GF-D8 (cell line): Measurements from ENCODE around the gene TMEM244.
"Not testable (repeated sequence)": the region's sequence is repeated elsewhere in the genome, so short reads cannot be mapped to it uniquely, and the experiment has no call there.

Experiments
- DNase-seq: peaks from one replicate; lab custom pipeline; 2025; lab: John Stamatoyannopoulos, UW

Gene TMEM244

DNA sequence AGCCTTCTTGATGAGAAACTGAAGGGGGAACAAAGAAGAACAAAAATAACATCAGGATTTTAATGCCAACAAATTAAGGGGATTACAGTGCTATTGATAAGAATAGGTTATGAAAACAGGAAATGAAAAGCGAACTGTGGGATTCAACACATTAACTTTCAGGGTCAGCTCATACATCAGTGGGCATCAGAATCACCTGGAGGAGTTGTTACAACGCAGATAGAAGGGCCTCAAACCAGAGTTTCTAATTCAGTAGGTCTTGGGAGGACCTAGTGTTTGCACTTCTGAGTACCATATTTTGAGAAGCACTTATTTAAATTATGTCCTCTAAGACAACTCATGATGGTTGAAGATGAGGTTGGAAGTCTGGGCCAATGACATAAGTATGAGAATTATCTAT lies 5.6 kb upstream of the TMEM244 start:
- no peak for DNase-seq

- no peak for DNase-seq
Measured at GRCh38 chr6:129866256-129866655, 5.1 kb upstream of the TMEM244 start.

DNA sequence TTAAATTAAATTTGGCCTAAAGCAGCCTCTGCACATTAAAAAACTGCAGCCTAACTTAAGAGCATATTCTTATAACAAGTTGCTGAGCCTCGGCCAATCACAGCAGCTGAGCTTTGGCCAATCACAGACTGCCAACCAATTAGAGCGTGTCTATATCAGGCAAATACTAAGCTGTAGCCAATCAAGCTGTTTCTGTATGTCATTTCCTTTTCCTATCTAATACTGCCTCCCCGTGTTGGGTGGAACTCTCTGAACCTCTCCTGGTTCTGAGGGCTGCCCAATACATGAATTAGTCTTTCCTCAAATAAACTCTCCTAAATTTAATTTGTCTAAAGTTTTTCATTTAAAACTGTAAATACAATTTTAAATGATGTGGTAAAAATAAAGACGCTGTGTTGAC lies 3.9 kb upstream of the TMEM244 start:
- DNase-seq = no peak

DNA sequence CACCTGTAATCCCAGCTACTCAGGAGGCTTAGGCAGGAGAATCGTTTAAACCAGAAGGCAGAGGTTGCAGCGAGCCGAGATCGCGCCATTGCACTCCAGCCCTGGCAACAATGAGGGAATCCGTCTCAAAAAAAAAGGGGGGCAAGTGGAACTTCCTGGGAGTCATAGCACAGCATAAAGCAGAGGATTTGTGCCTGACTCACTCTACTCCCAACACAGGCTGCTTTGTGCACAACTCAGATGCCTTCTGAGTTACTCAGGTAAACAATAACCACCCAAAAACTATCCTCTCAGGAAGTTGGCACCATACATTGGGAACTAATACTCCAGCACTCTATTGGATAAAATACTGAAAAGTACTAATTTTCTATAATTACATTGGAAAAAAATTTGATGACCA lies 2.5 kb upstream of the TMEM244 start:
- no peak for DNase-seq

DNA sequence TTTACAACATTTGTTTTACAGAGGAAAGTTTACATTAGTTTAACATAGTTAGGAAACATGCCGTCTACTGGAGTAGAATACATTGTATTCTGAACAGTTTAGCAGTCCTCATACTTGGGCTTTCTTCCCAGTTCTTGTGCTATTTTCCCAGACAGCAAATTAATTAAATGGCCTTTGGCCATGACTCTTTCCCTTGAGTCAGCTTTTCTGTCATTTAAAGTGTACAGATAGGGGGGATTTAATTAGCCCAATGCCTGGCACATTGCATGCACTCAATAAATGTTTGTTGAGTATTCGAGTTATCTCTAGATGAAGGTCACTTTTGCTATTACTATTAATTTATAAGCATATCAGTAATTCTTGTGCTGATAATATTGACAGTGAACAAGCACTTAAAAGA lies 1.6 kb downstream of the TMEM244 start:
- DNase-seq = no peak

DNA sequence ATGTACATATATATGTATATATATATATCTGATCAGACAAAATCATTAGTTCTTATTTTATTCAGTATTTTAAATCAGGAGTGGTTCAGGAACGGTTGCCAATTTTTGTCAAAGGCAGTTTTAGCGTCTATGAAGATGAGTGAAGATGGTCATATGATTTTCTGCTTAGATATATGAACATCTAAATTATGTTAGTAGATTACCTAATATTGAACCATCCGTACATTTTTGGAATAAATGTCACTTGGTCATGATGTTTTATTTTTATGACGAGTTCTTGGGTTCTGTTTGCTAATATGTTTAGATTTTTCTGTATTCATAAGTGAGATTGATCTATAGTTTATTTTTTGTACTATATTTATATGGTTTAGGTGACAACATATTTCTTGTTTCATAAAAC lies 3.3 kb downstream of the TMEM244 start:
- no peak for DNase-seq

DNA sequence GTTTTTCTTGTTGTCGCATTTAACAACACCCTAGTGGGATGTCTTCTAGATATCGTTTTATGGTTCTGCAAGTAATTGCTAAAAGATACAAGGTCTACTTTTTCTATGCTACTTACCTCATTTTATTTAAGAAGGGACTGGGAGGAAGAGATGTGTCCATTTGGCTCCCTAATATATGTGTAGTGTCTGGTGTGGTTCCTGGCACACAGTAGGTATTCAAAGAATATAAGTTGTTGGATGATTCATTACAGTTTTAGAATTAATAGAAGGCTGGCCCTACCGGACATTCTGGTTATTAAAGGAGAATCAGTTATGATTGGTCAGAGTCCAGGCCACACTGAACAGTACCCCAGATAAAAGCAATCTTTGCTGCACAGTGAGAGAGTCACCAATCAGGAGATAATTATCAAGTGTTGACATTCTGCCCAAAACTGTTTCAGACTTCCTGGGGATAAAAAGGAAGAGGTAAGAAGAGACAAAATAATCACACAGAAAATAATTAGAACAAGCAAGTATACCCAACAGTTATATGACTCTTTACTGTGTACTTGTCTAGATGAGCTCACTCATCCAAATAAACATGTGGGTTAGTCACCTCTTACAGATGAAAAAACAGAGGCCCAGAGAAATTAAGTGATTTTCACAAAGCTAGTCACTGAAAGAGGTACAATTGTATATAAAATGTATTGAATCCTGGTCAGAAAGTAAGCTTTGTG lies 7.0 kb downstream of the TMEM244 start:
- no peak for DNase-seq

DNA sequence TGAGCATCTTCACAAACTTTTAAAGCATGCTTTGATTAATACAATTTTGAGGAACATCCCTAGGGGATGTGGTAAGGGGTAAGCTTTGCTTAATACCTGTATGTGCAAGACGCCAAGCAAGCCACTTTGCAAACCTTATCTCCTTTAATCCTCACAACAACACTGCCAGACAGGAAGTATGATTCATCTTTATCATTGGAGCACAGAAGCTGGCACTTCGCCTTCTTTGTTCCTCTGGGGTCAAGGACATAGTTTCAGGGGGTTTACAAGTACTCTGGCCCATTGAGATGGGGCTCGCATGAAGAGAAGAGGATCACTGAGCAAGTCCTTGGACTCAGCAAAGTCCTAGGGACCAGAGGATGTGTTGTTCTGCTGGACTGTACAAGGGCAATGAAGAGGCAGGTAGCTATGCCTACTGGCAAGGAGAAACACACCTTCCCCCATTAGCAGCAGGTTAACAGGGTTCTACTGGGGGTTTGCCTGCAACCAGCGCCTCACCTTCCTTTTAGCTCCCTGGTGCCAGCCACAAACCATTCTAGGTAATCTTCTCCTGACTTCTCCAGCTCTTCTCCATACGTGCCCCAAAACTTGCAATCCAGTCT lies 8.8 kb downstream of the TMEM244 start:
- DNase-seq = peak; percentile 13

- no peak for DNase-seq
Measured at GRCh38 chr6:129849456-129849855, 11.7 kb downstream of the TMEM244 start.

GRCh38 chr6:129846761-129847160 lies 14.4 kb downstream of the TMEM244 start:
- no peak for DNase-seq

DNA sequence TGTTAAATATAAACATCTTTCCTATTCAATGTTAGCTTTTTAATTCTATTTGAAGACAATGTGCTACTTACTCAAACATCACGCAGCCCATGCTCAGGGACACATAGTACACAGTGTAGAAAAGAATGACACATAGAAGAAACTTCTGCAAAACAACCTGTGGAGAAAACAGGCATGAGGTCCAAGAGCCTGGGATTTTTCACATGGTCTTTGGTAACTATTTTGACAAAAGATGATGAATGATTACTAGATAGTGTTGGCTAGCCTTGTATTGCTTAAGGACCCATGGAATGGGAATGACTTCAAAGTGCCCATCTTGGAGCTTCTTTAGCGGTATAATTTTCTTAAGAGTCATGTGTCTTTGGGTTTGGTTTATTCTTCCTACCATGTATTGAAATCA lies 15.4 kb downstream of the TMEM244 start:
- DNase-seq = no peak

DNA sequence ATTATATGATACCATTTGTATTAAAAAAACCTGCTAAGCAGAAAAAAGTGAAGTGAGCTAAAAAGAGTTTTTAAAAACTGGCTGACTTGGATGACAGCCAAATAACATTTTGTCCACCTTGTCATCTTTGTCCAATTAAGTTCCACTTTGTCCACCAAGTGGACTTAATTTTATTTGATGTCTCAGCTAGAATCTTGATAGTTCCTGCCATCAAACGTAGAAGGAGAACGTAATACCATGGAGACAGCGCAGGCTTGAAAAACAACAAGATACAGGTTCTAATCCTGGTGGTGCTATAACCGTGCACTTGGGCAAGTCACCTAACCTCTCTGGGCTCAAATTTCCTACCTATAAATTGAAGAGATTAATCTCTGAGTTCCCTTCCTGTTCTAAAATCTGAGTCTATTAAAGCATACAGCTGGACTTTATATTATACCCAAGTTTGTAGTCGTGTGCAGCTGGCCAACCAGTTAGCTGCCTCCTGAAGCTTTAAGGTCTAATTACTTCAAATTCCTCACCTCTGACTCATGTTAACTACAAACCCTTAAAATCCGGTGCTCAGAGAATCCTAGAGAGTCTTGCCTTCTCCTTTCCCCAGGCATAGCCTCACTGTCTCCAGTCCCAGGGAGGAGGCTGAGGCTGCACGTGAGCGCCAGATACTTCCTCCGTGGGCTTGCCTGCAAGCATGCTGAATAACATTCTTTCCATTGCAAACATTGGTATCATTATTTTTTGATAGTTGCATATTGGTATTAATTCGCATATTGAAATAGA lies 16.8 kb downstream of the TMEM244 start:
- no peak for DNase-seq

DNA sequence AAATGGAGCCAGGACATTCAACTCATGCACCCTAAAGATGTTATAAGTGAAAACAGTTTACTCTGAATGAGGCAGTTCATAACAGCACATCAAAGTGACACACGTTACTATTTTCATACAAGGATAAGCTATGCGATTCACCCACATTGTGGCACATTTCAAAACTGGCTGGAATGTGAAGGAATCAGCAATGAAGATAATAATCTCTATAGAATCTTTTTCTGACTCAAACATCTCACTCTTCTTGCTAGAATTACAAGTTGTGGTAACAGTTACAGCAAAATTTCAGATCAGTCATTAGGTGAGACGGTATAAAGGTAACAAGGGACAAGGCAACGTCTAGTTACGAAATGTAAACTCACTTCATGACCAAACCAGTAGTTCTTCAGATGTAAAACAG lies 17.5 kb downstream of the TMEM244 start:
- no peak for DNase-seq

DNA sequence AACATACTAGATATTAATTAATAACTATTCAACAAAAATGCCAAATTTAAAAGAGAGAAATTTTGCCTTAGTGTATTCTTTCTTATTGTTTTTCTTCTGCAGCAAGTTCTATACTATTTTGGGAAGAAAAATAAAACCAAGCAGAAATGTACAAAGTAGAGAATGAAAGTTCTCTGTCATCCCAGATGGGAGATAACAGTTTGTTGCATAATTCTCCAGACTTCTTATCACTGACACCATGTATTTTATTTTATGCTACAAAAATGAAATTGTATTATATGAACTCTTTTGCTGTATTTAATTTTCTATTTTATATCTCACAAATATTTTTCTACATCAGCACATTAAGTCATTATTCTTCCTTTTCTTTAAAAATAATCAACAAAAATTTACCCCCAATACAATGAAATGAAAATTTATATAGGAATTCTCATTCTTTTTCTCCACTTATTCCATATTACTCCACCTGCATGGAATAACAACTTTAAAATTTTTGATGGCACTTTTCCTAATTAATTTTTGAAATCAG lies 18.2 kb downstream of the TMEM244 start:
- no peak for DNase-seq

DNA sequence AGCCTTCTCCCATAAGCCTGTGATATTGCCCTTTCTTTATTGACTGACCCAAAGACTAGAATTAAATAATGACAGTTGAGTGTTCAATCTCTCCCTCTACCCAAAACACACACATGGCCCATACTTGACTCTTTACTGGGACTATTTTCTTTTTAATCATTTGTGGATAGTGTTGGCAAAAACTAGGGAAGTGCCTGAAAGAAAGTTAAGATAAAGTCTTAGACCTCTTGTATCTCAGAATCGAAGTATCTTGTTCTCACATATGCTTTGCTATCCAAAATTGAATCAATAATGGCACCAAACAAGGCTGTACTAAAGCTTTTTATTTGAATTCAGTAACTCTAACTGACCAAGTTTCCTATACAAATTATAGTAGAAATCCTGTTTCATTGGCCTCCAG lies 19.0 kb downstream of the TMEM244 start:
- DNase-seq = no peak

- not testable (repeated sequence) for DNase-seq
Measured at GRCh38 chr6:129839562-129839961, 21.6 kb downstream of the TMEM244 start.

DNA sequence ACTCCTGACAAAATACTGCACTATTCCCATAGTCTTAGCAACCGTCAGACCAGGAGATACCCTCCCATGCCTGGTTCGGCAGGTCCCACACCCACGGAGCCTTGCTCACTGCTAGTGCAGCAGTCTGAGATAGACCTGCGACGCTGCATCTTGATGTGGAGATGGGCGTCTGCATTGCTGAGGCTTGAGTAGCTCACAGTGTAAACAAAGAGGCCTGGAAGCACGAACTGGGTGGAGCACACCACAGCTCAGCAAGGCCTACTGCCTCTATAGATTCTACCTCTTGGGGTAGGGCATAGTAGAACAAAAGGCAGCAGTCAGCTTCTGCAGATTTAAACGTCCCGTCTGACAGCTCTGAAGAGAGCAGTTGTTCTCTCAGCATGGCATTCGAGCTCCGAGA lies 25.4 kb downstream of the TMEM244 start:
- no peak for DNase-seq

DNA sequence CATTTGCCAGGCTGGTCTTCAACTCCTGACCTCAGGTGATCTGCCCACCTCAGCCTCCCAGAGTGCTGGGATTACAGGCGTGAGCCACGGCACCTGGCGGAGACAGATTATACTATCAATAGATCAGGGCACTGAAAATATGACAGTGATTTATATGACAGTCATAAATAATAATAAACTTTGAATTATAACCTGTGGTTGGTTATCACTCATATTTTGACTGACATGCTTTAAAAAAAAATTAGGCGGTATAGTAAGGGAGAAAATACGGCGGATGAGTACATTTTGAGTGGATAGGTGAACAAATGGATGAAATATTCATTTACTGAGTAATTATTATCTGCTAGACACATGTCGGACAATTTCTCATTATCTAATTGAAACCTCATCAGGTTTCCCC lies 28.8 kb downstream of the TMEM244 start:
- no peak for DNase-seq

DNA sequence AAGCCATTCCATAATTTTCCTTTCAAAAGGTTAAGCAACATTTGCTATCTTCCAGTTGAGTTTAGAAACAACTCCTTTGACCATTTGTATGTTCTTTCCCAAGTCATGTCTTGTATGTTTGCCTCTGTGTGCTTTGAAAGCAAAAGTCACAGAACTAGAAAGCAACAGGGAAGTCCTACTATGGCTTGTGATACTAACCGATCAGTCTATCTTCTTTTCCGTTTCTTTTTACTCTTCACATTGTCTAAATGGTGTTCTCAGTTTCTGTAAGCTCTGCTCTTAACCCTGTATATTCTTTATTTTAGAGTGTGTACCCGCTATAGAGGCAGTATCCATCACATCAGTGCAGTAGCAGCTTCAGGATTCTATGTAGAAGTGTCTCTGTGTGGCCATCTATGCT lies 32.9 kb downstream of the TMEM244 start:
- no peak for DNase-seq

DNA sequence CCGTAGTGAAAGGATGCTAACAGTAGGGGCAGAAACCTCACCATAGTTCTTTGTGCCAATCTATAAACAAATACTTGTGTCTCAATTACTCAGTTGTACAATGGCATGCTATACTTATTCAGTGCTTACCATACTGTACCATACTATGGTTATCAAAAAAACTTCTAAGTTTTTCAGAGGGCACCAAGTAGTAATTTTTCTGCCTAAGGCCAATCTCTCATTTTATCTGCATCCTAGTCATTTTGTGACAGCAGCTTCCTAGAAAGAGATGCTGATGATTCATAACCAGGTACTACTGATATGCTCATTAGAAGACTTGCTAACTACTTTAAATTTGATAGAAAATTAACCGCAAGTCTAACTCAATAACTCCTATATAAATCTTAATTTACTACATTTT lies 42.9 kb downstream of the TMEM244 start:
- DNase-seq = no peak

- DNase-seq = no peak
Measured at GRCh38 chr6:129817821-129818220, 43.3 kb downstream of the TMEM244 start.

DNA sequence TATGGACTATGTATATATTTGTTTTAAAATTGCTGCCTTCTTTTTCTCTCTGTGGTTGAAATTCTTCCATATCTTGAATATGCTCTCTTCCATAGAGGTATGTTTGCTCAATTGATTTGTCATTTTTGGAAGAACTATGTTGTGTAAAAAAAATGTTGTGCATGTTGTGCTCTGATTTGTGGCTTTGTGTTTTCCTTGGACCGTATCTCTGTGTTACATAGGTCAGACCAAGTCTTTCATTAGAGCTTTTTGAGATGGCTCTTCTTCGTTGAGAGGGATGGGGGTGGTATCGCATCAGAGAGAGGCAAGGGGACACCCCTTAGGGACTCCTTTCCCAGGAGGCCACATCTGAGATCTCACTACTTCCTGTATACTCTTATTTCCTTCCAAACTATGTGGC lies 43.8 kb downstream of the TMEM244 start:
- DNase-seq = no peak

DNA sequence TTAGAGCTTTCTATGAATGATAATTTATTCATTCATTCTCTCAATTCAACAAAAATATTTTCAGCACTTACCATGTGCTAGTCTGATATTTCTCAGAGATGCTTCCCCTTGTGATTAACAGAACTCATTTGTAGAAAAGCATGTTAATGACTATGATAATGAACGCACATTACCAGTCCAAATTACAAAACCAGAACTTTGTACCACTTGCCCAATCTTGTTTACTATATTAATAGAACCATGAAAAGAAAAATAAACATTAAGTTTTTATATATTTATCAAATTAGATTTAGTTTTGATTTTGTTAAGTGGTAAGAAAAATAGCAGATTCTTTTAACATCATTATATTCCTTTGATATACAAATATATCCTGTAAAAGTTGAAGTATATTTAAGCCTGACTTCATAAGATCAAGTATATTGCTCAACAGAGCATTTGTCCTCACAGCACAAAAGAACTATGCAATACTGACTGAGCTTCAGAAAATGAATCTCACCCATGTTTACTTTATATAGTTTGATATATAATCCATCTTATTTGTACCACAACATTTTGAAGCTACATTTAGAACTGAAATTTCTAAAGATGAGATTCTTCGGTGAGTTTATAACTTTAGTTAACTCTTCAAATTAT lies 48.9 kb downstream of the TMEM244 start:
- DNase-seq = no peak
